Measurements from ENCODE around the gene DAPK2.

Gene DAPK2

DNA sequence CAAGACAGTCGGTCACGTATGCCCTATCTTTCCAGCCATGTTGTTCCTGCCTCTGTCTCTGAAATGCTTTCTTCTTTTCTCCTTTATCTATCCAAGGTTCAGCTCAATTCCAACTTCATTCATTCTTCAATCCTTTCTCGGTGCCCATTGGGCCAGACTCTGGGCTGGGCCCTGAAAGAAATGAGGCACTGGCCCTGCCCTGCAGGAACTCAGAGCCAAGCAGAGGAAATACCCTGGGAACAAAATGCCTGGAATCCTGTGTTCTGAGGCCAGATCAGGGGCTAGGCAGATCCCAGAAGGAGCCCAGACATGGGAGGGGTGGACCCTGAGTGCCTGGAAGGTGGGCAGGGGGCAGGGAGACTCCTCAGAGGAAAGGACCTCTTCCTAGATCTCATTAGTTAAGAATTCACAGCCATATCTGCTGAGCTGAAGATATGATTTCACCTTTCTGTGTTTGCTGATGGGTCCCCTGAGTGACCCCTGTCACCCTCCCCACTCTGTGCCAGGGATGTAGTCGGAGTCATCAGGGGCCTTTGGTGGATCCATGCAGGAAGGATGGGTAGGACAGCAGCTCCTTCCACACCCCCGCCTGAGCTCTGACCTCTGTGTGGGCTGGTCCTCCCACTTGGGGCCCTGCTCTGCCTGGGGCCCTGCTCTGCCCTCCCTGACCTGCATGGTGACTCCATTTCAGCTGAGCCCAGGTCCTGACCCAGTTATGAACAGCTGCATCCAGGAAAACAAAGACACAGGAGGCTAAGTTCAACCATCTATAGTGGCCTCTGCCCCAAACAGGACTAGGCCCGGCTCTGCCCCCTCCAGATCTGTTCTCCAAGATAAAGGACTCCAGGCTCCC is 5.3 kb upstream of the DAPK2 start:
- TF ChIP-seq, protein P1, sequence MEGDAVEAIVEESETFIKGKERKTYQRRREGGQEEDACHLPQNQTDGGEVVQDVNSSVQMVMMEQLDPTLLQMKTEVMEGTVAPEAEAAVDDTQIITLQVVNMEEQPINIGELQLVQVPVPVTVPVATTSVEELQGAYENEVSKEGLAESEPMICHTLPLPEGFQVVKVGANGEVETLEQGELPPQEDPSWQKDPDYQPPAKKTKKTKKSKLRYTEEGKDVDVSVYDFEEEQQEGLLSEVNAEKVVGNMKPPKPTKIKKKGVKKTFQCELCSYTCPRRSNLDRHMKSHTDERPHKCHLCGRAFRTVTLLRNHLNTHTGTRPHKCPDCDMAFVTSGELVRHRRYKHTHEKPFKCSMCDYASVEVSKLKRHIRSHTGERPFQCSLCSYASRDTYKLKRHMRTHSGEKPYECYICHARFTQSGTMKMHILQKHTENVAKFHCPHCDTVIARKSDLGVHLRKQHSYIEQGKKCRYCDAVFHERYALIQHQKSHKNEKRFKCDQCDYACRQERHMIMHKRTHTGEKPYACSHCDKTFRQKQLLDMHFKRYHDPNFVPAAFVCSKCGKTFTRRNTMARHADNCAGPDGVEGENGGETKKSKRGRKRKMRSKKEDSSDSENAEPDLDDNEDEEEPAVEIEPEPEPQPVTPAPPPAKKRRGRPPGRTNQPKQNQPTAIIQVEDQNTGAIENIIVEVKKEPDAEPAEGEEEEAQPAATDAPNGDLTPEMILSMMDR (IDR thresholded peaks at IDR 0.05) = no peak
- DNase-seq (ENCODE audit: low spot score) = peak; percentile 64
- Histone ChIP-seq H3K27ac (peak overlapping the region in 1 of 2 donors; percentile 17), H3K4me3 (no peak overlapping the region)

GRCh38 chr15:64051093-64051402 is 4.8 kb upstream of the DAPK2 start:
- no peak for DNase-seq (ENCODE audit: low spot score)
- TF ChIP-seq, protein P1 (IDR thresholded peaks at IDR 0.05) = no peak

GRCh38 chr15:64050281-64051092 is 4.2 kb upstream of the DAPK2 start:
- H3K4me3 ChIP-seq = no peak overlapping the region
- TF ChIP-seq, protein P1 (IDR thresholded peaks at IDR 0.05) = no peak
- peak; percentile 62 for DNase-seq (ENCODE audit: low spot score)
- H3K27ac ChIP-seq = no peak overlapping the region

More at GRCh38 chr15:64051093-64051402, 4.8 kb upstream of the DAPK2 start:
- Histone ChIP-seq H3K4me3 (no peak overlapping the region), H3K27ac (no peak overlapping the region)

- Histone ChIP-seq H3K27ac (no peak overlapping the region), H3K4me3 (no peak overlapping the region)
- DNase-seq (ENCODE audit: low spot score) = no peak
- TF ChIP-seq, protein P1 (IDR thresholded peaks at IDR 0.05) = no peak
These were observed 2.6 kb upstream of the DAPK2 start for GRCh38 chr15:64048781-64049460.

- no peak for DNase-seq (ENCODE audit: low spot score)
- TF ChIP-seq, protein P1 (IDR thresholded peaks at IDR 0.05) = no peak
- peak overlapping the region in 1 of 2 donors; percentile 28 for H3K27ac ChIP-seq
- H3K4me3 ChIP-seq = peak overlapping the region; percentile 84
These were observed 388 bp downstream of the DAPK2 start for GRCh38 chr15:64045774-64046420.

- Histone ChIP-seq H3K4me3 (no peak overlapping the region), H3K27ac (no peak overlapping the region)
- TF ChIP-seq, protein P1 (IDR thresholded peaks at IDR 0.05) = no peak
- DNase-seq (ENCODE audit: low spot score) = no peak
These were observed 1.2 kb downstream of the DAPK2 start for GRCh38 chr15:64045101-64045435.

Measured in coronary artery (tissue), 2 donors.